ENCODE results near the gene MNX1. TPM values are rescaled to one million over a fixed set of nuclear protein-coding genes. Genes with fewer than 3 reads are reported as not detected.

MNX1 gene
- total RNA-seq, 1 donor from 2014 or later = not detected

GRCh38 chr7:157058068-157058467, 47.6 kb upstream of the MNX1 start:
- Histone ChIP-seq H3K36me3 (ENCODE audit: insufficient read depth, low read length) (no peaks in the 10 kb centered on the region), H3K9ac (ENCODE audit: low read length) (no peak overlapping the region), H3K9me3 (ENCODE audit: insufficient read depth, low read depth, low read length) (peaks cover 3% of the 10 kb centered on the region), H3K27me3 (ENCODE audit: insufficient read depth, low read length) (no peaks in the 10 kb centered on the region), H4K20me1 (ENCODE audit: insufficient read depth, low read length) (no peaks in the 10 kb centered on the region), H3K27ac (ENCODE audit: low read depth, low read length) (no peak overlapping the region), H3K4me2 (ENCODE audit: low read length) (no peak overlapping the region), H3K4me3 (ENCODE audit: insufficient read depth, low read depth, low read length) (no peak overlapping the region), H2AFZ (ENCODE audit: low read depth, low read length) (no peak overlapping the region), H3K4me1 (ENCODE audit: insufficient read depth, low read length) (no peaks in the 10 kb centered on the region), H3K79me2 (ENCODE audit: insufficient read depth, low read length) (no peaks in the 10 kb centered on the region)
- Mint-ChIP-seq H3K4me1 (ENCODE audit: low read depth, unreplicated experiment) (no peaks in the 10 kb centered on the region), H3K36me3 (ENCODE audit: low read depth, unreplicated experiment) (no peaks in the 10 kb centered on the region), H3K27ac (ENCODE audit: unreplicated experiment) (no peak overlapping the region), H3K4me3 (ENCODE audit: unreplicated experiment) (no peak overlapping the region), H3K9me3 (ENCODE audit: unreplicated experiment) (peaks cover 8% of the 10 kb centered on the region), H3K27me3 (ENCODE audit: low read depth, unreplicated experiment) (peaks cover 21% of the 10 kb centered on the region)
- DNase-seq (ENCODE audit: low read depth) (no peak), FAIRE-seq (no peak)
- TF ChIP-seq CTCF (IDR thresholded peaks at IDR 0.05; ENCODE audit: insufficient read depth, low read depth, low read length) (no peak), EZH2 (IDR thresholded peaks at IDR 0.05; ENCODE audit: insufficient read depth, low read length) (no peak)

GRCh38 chr7:157056957-157057902, 46.8 kb upstream of the MNX1 start:
- Histone ChIP-seq H3K4me2 (ENCODE audit: low read length) (no peak overlapping the region), H3K79me2 (ENCODE audit: insufficient read depth, low read length) (no peaks in the 10 kb centered on the region), H3K4me3 (ENCODE audit: insufficient read depth, low read depth, low read length) (no peak overlapping the region), H3K27me3 (ENCODE audit: insufficient read depth, low read length) (no peaks in the 10 kb centered on the region), H4K20me1 (ENCODE audit: insufficient read depth, low read length) (no peaks in the 10 kb centered on the region), H3K27ac (ENCODE audit: low read depth, low read length) (no peak overlapping the region), H2AFZ (ENCODE audit: low read depth, low read length) (no peak overlapping the region), H3K9ac (ENCODE audit: low read length) (no peak overlapping the region), H3K9me3 (ENCODE audit: insufficient read depth, low read depth, low read length) (no peaks in the 10 kb centered on the region), H3K4me1 (ENCODE audit: insufficient read depth, low read length) (no peaks in the 10 kb centered on the region), H3K36me3 (ENCODE audit: insufficient read depth, low read length) (no peaks in the 10 kb centered on the region)
- Mint-ChIP-seq H3K4me1 (ENCODE audit: low read depth, unreplicated experiment) (no peaks in the 10 kb centered on the region), H3K27ac (ENCODE audit: unreplicated experiment) (no peak overlapping the region), H3K27me3 (ENCODE audit: low read depth, unreplicated experiment) (peaks cover 18% of the 10 kb centered on the region), H3K4me3 (ENCODE audit: unreplicated experiment) (no peak overlapping the region), H3K9me3 (ENCODE audit: unreplicated experiment) (peaks cover 10% of the 10 kb centered on the region), H3K36me3 (ENCODE audit: low read depth, unreplicated experiment) (no peaks in the 10 kb centered on the region)
- no peak for TF ChIP-seq CTCF (IDR thresholded peaks at IDR 0.05; ENCODE audit: insufficient read depth, low read depth, low read length)
- FAIRE-seq = no peak
- DNase-seq (ENCODE audit: low read depth) = no peak

- H3K79me2 ChIP-seq (ENCODE audit: insufficient read depth, low read length) = no peaks in the 10 kb centered on the region
- no peak overlapping the region for H3K4me3 ChIP-seq (ENCODE audit: insufficient read depth, low read depth, low read length)
- no peak for FAIRE-seq
- DNase-seq (ENCODE audit: low read depth) = no peak
- no peaks in the 10 kb centered on the region for H3K36me3 Mint-ChIP-seq (ENCODE audit: low read depth, unreplicated experiment)
- no peak overlapping the region for H2AFZ ChIP-seq (ENCODE audit: low read depth, low read length)
- H4K20me1 ChIP-seq (ENCODE audit: insufficient read depth, low read length) = no peaks in the 10 kb centered on the region
- peaks cover 18% of the 10 kb centered on the region for H3K27me3 Mint-ChIP-seq (ENCODE audit: low read depth, unreplicated experiment)
- H3K27ac Mint-ChIP-seq (ENCODE audit: unreplicated experiment) = no peak overlapping the region
- peaks cover 8% of the 10 kb centered on the region for H3K9me3 Mint-ChIP-seq (ENCODE audit: unreplicated experiment)
- no peaks in the 10 kb centered on the region for H3K4me1 Mint-ChIP-seq (ENCODE audit: low read depth, unreplicated experiment)
- H3K4me3 Mint-ChIP-seq (ENCODE audit: unreplicated experiment) = no peak overlapping the region
- H3K36me3 ChIP-seq (ENCODE audit: insufficient read depth, low read length) = no peaks in the 10 kb centered on the region
- no peak overlapping the region for H3K27ac ChIP-seq (ENCODE audit: low read depth, low read length)
- H3K9ac ChIP-seq (ENCODE audit: low read length) = no peak overlapping the region
- TF ChIP-seq CTCF (IDR thresholded peaks at IDR 0.05; ENCODE audit: insufficient read depth, low read depth, low read length) (no peak), EZH2 (IDR thresholded peaks at IDR 0.05; ENCODE audit: insufficient read depth, low read length) (no peak)
- no peaks in the 10 kb centered on the region for H3K9me3 ChIP-seq (ENCODE audit: insufficient read depth, low read depth, low read length)
- H3K4me2 ChIP-seq (ENCODE audit: low read length) = no peak overlapping the region
- H3K27me3 ChIP-seq (ENCODE audit: insufficient read depth, low read length) = no peaks in the 10 kb centered on the region
- no peaks in the 10 kb centered on the region for H3K4me1 ChIP-seq (ENCODE audit: insufficient read depth, low read length)
These were observed 45.8 kb upstream of the MNX1 start for GRCh38 chr7:157056246-157056645.

Measured in astrocyte (in vitro differentiated cells and primary cell).